Endothelial cell (in vitro differentiated cells): Measurements from ENCODE around the gene LAMA2. TPM values are rescaled to one million over a fixed set of nuclear protein-coding genes. Genes with fewer than 3 reads are reported as not detected.

ENCODE experiments used
- DNase-seq: peaks from one replicate; pipeline ENCODE4 v3.0.0; 2021; ENCODE audit warnings: low spot score
- H3K27ac Mint-ChIP-seq: one replicate; pipeline ENCODE4 v1.8.0; 2021; ENCODE audit warnings: mixed read lengths, inconsistent platforms; ENCODE audit not compliant: unreplicated experiment
- H3K27me3 Mint-ChIP-seq: one replicate; pipeline ENCODE4 v1.8.0; 2021; ENCODE audit warnings: mild to moderate bottlenecking, moderate library complexity, mixed read lengths, inconsistent platforms; ENCODE audit not compliant: unreplicated experiment
- H3K36me3 Mint-ChIP-seq: one replicate; pipeline ENCODE4 v1.8.0; 2021; ENCODE audit warnings: mild to moderate bottlenecking, low read depth, mixed read lengths, inconsistent platforms; ENCODE audit not compliant: unreplicated experiment
- H3K4me1 Mint-ChIP-seq: one replicate; pipeline ENCODE4 v1.8.0; 2021; ENCODE audit warnings: mild to moderate bottlenecking, mixed read lengths, inconsistent platforms; ENCODE audit not compliant: unreplicated experiment
- H3K4me3 Mint-ChIP-seq: one replicate; pipeline ENCODE4 v1.8.0; 2021; ENCODE audit warnings: mild to moderate bottlenecking, mixed read lengths, inconsistent platforms; ENCODE audit not compliant: unreplicated experiment
- H3K9me3 Mint-ChIP-seq: one replicate; pipeline ENCODE4 v1.8.0; 2021; ENCODE audit warnings: mixed read lengths, inconsistent platforms; ENCODE audit not compliant: unreplicated experiment
- CTCF ChIP-seq: fragments of 200-600 bp; sonication (generic); IDR thresholded peaks from one replicate; pipeline ENCODE4 v1.5.0; 2021; ENCODE audit warnings: antibody characterized with exemption; ENCODE audit not compliant: unreplicated experiment
- total RNA-seq: library from RNA; stranded (reverse); fragmentation: NEBNext Ultra II Directional; extraction: Animal tissue kit (Norgen Biotek cat#: 25700); gene quantifications from one replicate; pipeline ENCODE4 v1.2.1, GENCODE V29; 2021; ENCODE audit not compliant: unreplicated experiment

LAMA2 gene
- total RNA-seq, 1 donor from 2014 or later: 2.0 TPM

- Mint-ChIP-seq H3K4me3 (no peak overlapping the region), H3K36me3 (no peaks in the 10 kb centered on the region), H3K27ac (no peak overlapping the region), H3K9me3 (no peaks in the 10 kb centered on the region), H3K27me3 (no peaks in the 10 kb centered on the region), H3K4me1 (peaks cover 5% of the 10 kb centered on the region)
- TF ChIP-seq CTCF: no peak
- DNase-seq: no peak
Measured at GRCh38 chr6:128979071-128979470, 96.1 kb downstream of the LAMA2 start.

- Mint-ChIP-seq H3K4me1 (no peaks in the 10 kb centered on the region), H3K27ac (no peak overlapping the region), H3K9me3 (no peaks in the 10 kb centered on the region), H3K4me3 (no peak overlapping the region), H3K36me3 (no peaks in the 10 kb centered on the region), H3K27me3 (no peaks in the 10 kb centered on the region)
- TF ChIP-seq CTCF: no peak
- no peak for DNase-seq
Measured at GRCh38 chr6:128981716-128982115, 98.8 kb downstream of the LAMA2 start.

DNA sequence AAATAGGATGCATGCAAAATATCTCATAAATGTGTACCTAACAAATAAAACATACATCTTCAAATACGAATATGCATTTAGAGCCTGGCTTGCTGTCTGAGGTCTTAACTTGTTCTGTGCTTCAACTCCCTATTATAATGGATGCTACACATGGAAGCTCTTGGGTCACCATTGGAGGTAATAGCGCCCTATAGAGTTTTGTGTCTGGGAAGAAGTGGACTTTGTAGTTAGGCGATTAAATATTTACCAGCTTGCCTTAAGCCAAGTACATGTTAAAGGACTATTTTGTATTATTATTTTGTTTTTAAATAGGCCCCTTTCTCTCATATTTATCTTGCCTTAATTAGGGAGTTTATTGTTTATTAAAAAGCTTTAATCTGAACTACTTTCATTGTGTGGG lies 107.4 kb downstream of the LAMA2 start:
- TF ChIP-seq CTCF: no peak
- H3K9me3 Mint-ChIP-seq: no peaks in the 10 kb centered on the region
- no peaks in the 10 kb centered on the region for H3K36me3 Mint-ChIP-seq
- H3K27me3 Mint-ChIP-seq: no peaks in the 10 kb centered on the region
- no peaks in the 10 kb centered on the region for H3K4me1 Mint-ChIP-seq
- H3K27ac Mint-ChIP-seq: no peak overlapping the region
- H3K4me3 Mint-ChIP-seq: no peak overlapping the region
- DNase-seq: no peak

- Mint-ChIP-seq H3K27me3 (no peaks in the 10 kb centered on the region), H3K36me3 (no peaks in the 10 kb centered on the region), H3K4me3 (no peak overlapping the region), H3K27ac (no peak overlapping the region), H3K9me3 (no peaks in the 10 kb centered on the region), H3K4me1 (no peaks in the 10 kb centered on the region)
- no peak for DNase-seq
- no peak for TF ChIP-seq CTCF
Measured at GRCh38 chr6:128990915-128991314, 108.0 kb downstream of the LAMA2 start.

DNA sequence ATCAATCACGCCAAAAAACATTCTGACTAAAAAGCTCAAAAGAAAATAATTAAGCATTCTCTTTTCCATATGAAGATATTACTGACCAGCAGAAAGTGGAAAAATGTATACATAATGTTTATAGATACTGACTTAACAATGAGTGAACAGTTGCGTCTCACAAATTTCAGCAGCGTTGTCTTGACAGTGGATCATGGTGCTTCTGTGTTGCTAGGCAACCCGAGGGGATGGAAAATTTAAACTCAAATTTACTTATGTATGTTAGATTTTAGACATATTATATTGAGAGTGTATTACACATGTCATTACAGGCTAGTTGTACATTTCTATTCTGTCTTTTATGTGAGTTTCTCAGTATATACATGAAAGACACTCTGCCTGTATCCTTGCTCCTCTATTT lies 110.2 kb downstream of the LAMA2 start:
- no peak for DNase-seq
- no peak overlapping the region for H3K4me3 Mint-ChIP-seq
- H3K9me3 Mint-ChIP-seq: peaks cover 7% of the 10 kb centered on the region
- no peak for TF ChIP-seq CTCF
- H3K27me3 Mint-ChIP-seq: peaks cover 1% of the 10 kb centered on the region
- no peaks in the 10 kb centered on the region for H3K4me1 Mint-ChIP-seq
- H3K36me3 Mint-ChIP-seq: no peaks in the 10 kb centered on the region
- no peak overlapping the region for H3K27ac Mint-ChIP-seq
